Measurements from ENCODE around the gene AAK1.
"Not testable (repeated sequence)": the region's sequence is repeated elsewhere in the genome, so short reads cannot be mapped to it uniquely, and the experiment has no call there.

Gene AAK1

GRCh38 chr2:69428981-69429380 is 214.6 kb downstream of the AAK1 start:
- FAIRE-seq = no peak

GRCh38 chr2:69424419-69424818 is 219.1 kb downstream of the AAK1 start:
- FAIRE-seq (no peak), DNase-seq (ENCODE audit: insufficient read length, low spot score) (no peak)

More at GRCh38 chr2:69428981-69429380, 214.6 kb downstream of the AAK1 start:
- no peak for DNase-seq (ENCODE audit: insufficient read length, low spot score)

- DNase-seq (ENCODE audit: insufficient read length, low spot score) (no peak), FAIRE-seq (no peak)
Observed at GRCh38 chr2:69422198-69422597, 221.3 kb downstream of the AAK1 start.

DNA sequence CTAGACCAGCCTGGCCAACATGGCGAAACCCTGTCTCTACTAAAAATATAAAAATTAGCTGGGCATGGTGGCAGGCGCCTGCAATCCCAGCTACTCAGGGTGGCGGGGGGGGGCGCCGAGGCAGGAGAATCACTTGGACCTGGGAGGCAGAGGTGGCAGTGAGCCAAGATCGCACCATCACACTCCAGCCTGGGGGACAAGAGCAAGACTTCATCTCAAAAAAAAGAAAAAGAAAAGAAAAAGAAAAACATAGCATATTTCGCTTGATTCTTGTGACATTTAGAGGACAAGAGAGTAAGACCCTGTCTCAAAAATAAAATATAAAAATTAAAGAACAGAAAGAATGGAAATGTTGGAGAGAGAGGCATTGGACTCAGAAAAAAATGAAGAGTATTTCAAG is 224.4 kb downstream of the AAK1 start:
- not testable (repeated sequence) for FAIRE-seq; DNase-seq (ENCODE audit: insufficient read length, low spot score)

DNA sequence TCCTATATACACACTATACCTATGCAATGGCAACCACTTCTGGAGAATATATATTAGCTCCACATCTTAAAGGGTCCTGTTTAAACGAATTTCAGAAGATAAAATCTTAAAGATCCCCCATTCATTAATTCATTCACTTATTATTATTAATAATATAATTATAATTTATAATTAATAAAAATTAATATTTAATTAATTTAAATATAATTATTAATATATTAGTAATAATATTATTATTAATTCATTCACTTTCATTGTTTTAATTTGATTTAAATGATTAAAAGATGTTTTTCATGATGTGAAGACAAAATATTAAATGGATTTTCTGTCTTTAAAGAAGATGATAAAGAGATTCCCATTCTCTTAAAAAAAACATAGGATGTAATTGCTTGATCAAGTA is 227.4 kb downstream of the AAK1 start:
- FAIRE-seq = no peak
- DNase-seq (ENCODE audit: insufficient read length, low spot score) = no peak
